GM12801 (cell line): Measurements from ENCODE around the gene GMIP.

Experiments
- CTCF ChIP-seq: IDR thresholded peaks from one replicate; pipeline ENCODE4 v1.5.1; 2011; ENCODE audit warnings: control low read depth; ENCODE audit not compliant: insufficient read length; ENCODE audit errors: extremely low read depth

Gene GMIP

GRCh38 chr19:19628501-19629134, 14.8 kb downstream of the GMIP start:
- no peak for TF ChIP-seq CTCF

- TF ChIP-seq CTCF: no peak
These were observed 15.6 kb downstream of the GMIP start, which contains the start of gene LPAR2 for GRCh38 chr19:19627621-19628500. Gene LPAR2, minus strand, starts transcription at chr19:19628220. Its CDS starts 945 bp downstream, at chr19:19627275.

GRCh38 chr19:19626516-19627472, 16.7 kb downstream of the GMIP start:
- TF ChIP-seq CTCF: no peak

- TF ChIP-seq CTCF: no peak
These were observed 19.4 kb downstream of the GMIP start for GRCh38 chr19:19624032-19624570.

GRCh38 chr19:19623383-19623782, 20.1 kb downstream of the GMIP start:
- TF ChIP-seq CTCF: no peak

- TF ChIP-seq CTCF: no peak
These were observed 23.6 kb downstream of the GMIP start for GRCh38 chr19:19619849-19620210.
